Raji (cell line): ENCODE data around the gene SMG6.
A peak's percentile ranks its signal among the peaks of the same experiment; 100 is the strongest.

Experiments used
- POLR2A ChIP-seq: IDR thresholded peaks from 2 replicates; pipeline ENCODE4 v1.6.1; 2011; ENCODE audit warnings: low read depth, low read length, control low read depth; ENCODE audit not compliant: insufficient read depth

The SMG6 gene

DNA sequence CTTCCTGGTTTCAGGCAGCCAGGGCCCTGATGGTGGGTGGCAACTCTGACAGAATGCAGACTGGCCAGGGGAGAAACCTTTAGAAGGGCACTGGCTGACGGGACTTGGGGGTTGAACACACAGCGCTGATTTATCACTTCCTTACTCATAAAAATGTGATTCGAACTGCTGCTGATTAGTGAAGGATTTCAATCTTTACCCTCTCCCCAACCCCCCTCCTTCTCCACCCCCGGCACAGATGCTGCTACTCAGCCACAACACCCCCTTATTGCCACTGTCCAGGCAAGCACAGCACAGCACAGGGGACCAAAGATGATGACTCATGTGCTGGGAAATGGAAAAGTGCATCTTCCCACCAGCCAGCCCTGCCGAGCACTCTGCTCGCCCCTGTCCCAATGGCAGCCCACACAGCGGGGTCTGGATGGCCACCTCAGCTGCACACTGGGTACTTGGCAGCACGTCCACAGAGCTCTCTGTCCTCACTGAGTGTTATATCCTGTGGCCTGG, 70.1 kb downstream of the SMG6 start:
- TF ChIP-seq POLR2A: no peak

DNA sequence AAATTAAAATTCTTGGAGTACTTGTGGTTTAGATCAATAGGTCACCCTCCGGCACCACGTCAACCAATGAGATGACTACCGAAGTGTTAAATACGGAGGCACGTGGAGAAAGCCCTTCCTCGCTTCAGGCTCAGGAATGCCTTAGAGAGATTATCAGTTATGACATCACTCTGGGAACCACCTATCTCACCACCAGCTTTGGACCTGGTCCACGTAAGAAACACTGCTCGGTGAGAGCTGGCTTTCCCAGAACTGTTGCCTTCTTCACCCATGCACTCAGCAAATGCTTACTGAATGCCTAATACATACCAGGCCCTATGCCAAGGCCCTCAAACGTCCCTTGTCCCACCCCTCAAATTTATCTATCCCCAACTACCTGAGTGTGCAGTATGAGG, 71.3 kb downstream of the SMG6 start:
- no peak for TF ChIP-seq POLR2A

DNA sequence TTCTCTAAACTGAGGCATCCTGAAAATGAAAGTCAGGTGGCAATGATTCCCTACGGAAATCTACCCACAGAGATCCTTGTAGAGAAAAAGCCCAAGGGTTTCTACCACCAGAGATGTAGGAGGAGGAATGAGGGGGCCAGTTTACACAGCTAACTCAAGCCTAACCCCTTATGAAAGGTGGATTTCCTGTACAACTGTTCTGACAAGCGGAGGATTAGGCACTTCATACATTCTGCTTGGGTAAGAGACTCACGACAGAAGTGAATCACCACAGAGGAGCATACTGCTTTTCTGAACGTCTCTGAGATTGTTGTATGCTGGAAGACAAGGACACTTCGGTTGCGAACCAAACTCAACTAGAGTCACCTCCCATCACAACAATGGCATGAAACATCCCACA, 72.7 kb downstream of the SMG6 start:
- no peak for TF ChIP-seq POLR2A

DNA sequence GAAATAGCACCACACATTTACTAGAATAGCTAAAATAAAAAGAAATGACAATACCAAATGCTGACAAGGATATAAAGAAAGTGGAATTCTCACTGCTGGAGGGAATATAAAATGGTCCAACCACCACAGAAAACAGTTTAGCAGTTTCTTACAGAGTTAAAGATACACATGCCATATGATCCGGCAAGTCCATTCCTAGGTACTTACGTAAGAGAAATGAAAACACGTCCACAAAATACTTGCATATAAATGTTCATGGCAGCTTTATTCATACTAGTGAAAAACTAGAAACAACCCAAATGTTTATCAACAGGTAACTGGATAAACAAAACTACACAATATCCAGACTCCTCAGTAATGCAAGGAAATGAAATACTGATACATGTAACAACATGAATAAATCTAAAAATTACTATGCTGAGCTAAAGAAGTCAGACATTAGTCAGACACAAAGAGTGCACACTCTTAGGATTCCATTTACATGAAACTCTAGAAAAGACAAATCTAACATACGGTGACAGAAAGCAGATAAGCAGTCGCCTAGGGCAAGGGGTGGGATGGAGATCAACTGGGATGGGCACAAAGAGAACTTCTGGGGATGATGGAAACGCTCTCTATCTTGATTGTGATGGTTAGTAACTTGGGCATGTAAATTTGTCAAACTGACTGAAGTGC, 76.4 kb downstream of the SMG6 start:
- no peak for TF ChIP-seq POLR2A

DNA sequence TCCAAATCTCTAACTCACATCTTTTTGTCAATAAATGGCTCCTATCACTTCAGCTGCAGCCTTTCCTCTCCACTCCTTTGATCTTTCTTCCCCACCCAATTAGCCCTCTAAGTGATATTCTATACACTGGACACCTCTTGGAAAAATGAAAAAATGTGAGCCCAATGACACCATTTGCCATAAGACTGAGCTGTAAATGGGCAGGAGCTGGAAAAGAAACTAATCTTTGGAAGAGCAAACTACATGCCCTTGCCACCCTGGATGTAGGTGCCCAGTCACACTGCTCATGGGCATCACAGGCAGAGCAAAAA, 80.0 kb downstream of the SMG6 start:
- no peak for TF ChIP-seq POLR2A

DNA sequence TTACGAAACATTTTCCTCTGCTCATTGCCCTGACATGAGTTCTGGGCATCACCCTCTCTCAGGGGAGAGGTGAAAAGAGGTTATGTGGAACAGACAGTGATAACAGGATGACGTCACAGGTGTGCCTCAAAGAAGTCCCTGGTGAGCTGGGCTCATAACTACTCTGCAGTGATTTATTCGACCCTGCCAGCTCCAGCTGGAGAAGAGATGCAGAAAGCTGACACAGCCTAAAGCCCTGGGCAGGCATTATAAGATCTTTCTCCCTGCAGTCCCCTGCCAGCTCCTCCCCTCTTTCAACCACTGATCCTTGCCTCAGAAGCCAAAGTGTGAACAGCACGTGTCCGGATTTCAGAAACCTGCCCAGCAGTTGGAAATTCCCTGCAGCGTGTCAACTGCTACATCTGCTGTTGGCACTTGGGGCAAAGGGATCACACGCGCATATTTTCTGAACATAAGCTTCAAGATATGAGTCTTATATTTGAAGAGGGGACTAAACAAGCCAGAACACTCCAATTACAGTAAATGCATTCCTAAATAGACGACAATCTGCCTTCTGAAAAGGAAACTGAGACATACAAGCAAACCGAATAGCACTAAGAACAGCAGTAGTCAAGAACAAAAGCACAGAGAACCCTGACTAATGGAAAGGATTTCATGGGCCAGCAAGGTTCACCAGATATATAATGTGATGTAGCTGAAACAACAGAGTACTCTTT, 80.5 kb downstream of the SMG6 start:
- no peak for TF ChIP-seq POLR2A

DNA sequence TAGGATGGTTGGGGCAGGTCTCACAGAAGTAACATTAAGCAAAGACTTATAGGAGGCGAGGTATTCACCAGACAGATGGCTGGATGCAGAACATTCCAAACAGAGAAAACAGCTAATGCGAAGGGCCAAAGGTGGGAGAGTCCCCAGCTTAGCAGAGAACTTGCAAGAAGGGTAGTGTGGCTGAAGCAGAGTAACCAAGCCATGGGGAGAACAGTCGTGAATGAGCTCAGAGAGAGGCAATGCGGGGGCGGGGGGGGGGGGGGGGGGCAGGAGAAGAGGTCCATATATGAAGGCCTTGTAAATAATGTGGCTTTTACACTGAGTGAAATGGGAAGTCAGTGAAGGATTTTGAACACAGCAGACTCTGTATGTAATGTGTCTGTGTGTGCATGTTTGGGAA, 81.3 kb downstream of the SMG6 start:
- no peak for TF ChIP-seq POLR2A

DNA sequence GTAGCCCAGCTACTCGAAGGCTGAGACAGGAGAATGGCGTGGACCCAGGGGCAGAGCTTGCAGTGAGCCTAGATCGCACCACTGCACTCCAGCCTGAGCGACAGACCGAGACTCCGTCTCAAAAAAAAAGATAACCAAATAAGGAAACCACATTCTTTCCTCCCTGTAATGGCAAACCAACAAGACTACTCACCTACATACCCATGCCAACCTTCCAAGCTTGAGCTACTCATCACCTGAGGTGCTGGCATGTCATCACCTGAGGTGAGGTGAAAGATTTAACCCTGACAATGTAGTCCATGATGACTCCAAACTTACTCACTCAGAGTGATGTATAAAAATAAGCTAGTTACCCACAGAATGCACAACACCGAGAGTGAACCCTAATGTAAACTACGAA, 85.2 kb downstream of the SMG6 start:
- no peak for TF ChIP-seq POLR2A

DNA sequence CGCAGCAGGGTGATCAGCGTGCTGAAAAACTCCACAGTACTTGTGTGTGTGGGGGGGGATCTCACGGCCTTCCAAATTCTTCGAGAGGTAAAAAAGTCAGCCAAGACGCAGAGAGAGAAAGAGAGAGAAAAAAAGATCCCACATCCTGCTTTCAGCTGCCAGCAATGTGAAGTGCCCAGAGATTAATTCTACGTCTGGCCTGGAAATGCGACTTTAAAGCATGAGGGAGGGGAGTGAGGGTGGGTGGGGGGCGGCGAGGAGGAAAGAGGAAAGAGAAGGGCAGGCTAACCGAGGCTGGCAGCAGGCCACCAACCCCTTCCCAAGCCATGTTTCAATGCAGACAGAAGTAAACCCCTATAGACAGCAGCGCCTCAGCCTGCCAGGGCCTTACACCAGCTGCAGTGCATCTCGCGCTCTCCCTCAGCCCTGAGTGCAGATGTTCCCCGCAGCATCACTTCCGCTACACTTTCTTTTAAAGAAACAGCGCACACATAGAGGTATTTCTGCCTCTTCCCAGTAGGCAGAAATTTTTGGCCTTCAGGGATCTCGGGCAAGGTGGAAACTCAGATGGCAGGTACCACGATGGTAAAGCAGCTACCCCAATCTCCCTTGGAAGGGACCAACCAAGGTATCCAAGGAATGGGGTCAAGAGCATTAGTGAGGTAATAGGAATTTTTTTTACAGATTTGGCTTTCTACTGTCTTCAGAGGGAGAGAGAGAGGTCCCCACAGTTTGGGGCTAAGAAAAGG, 87.8 kb downstream of the SMG6 start:
- TF ChIP-seq POLR2A: peak; percentile 51; the same call in 1 of the 2 replicates

DNA sequence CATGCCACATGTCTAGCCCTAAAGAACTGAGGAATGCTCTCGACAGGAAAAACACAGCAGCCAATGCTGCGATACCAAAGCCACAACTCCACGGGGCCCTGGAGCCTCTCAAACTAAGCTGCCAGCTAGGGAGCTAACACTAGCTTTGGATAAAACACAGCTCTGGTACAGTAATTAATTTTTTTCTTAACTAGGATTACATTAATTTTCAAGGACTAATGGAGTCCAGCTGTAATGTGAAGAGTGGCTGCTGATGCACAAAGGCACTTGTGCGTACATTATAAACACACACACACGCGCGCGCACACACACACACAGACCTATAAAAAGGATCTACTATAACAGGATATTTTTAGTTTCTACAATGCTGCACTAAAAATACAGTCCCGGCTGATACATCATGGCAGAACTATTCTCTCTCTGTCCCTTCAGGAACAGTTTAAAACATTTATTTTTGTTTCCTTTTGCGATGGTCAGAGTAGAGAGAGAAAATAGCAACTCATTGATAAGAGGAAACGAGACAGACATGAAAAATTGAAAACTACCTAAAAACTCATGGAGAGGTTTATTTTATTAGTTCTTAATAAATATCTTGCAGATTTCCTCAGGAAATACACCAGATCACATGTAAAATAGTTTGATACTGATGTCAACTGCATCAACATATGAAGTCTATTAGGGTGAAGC, 88.5 kb downstream of the SMG6 start:
- no peak for TF ChIP-seq POLR2A

DNA sequence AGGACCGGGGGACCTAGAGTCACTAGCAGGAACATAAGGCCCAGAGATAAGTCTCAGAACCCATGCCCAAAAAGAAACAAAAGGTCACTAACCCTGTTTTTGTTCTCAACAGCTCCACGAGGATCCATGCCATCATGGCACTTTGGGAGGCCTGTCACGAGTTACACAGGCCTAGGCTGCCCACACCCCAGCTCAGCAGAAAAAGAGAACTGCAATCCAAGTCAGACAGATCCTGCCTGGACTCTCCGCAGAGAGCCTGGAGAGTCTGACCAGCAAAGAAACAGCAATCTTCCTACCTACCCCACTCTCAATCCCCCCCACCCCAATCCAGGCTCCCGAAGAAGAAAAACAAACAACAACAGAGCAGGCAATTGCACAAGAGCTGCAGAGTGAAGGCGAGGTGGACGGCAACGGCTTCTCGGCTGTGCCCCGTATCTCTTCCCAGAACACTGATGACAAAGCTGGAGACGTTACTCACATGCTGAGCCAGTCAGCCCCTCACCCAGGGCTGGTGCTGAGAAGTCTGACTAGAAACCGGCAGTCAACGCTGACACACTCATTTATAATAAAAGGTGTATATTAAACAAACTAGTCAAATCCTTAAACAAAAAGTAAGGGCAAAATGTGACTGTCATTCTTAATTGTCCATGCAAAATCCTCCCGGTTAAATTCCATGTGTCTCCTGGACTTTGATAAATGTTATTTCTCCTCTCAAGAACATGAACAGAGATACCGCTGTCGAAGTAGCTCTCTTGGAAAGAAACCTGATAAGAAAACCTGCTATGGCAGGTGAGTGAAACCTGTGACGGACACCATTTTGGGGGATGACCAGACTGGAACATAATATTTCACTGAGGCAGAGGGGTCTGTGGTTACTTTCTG, 89.3 kb downstream of the SMG6 start:
- no peak for TF ChIP-seq POLR2A

DNA sequence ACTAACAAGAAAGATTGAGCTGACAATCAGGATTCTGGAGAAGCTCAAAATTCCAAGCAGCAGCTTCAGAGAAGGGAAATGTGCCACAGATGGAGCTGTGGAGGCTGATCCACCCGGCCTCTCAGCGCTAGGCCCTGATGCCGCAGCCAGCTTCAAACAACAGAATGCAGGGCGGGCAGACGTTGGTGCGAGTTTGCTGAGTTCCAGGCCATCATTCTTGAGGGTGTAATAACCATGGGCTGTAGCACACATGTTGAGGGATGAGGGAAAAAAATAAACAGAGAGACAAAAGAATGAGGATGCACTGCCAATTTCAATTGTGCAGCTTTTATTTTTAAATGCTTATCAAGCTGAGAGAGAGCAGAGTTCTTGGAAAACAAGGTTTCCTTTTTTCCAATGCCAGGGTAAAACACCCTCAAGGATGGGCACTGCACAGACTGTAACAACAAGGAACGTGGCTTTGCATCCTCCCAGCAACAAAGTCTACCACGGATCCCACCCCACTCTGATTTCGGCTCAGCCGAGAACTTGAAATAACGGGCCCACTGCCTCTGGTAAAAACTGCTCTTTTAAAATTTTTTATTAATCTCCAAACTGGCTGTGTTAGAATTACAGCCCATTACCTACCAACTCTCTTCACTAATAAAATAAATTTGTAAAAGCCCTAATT, 90.2 kb downstream of the SMG6 start:
- no peak for TF ChIP-seq POLR2A

DNA sequence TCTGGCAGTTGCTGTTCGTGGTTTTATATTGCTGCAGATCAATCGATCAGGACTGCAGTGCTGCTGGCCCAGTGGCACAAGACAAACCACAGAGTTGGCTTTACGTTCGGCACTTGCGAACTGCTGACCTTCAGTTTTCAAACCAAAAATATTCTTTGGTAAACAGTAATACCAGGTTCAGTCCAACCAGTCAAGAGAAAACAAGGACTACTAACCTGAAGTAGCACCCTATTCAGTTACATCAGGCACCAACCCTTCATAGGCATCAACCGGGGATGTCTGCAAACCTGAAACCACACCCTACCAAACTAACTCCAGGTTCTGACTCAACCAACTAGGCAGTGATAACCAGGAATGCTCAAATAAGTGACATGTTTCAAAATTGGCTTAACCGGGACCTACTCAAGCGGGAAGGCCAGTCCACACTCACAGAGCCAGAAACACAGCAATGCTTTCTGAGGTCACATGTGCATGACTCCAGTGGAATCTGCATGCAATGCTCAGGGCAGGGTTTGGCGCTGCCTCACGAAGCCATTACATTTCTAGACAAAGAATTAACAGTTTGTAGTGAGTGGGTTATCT, 91.1 kb downstream of the SMG6 start:
- TF ChIP-seq POLR2A: no peak
